Hepatocyte (in vitro differentiated cells): Measurements from ENCODE around the gene ADSL.

Experiments used
- EZH2 ChIP-seq: fragments of 200-600 bp; sonication (generic); IDR thresholded peaks from 2 replicates; pipeline ENCODE4 v1.6.1; 2016; ENCODE audit warnings: antibody characterized with exemption, mild to moderate bottlenecking, borderline replicate concordance
- EZH2phosphoT487 ChIP-seq: fragments of 200-600 bp; sonication (generic); IDR thresholded peaks from one replicate; pipeline ENCODE4 v1.6.1; 2018; ENCODE audit warnings: antibody characterized with exemption, mild to moderate bottlenecking, low read depth, moderate library complexity; ENCODE audit not compliant: unreplicated experiment, severe bottlenecking
- TF ChIP-seq, protein P1 (sequence below): fragments of 200-600 bp; sonication (generic); IDR thresholded peaks from 2 replicates; pipeline ENCODE4 v1.5.1; 2016; ENCODE audit warnings: antibody characterized with exemption, mild to moderate bottlenecking; ENCODE audit not compliant: poor library complexity

DNA sequence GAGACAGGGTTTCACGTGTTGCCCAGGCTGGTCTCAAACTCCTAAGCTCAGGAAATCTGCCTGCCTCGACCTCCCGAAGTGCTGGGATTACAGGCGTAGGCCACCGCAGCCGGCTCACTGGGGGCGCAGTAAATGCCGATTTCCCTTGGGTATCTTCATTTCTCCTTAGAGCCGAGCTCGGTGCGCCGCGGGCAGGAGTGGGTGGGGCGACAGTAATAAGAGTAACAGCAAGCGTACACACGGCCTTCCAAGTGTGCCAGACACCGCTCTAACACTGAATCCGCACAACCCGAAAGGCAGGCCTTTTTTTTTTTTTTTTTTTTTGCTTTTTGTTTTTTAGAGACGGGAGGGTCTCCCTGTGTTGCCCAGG lies 500 bp upstream of the ADSL start:
- no peak for TF ChIP-seq EZH2
- TF ChIP-seq, protein P1, sequence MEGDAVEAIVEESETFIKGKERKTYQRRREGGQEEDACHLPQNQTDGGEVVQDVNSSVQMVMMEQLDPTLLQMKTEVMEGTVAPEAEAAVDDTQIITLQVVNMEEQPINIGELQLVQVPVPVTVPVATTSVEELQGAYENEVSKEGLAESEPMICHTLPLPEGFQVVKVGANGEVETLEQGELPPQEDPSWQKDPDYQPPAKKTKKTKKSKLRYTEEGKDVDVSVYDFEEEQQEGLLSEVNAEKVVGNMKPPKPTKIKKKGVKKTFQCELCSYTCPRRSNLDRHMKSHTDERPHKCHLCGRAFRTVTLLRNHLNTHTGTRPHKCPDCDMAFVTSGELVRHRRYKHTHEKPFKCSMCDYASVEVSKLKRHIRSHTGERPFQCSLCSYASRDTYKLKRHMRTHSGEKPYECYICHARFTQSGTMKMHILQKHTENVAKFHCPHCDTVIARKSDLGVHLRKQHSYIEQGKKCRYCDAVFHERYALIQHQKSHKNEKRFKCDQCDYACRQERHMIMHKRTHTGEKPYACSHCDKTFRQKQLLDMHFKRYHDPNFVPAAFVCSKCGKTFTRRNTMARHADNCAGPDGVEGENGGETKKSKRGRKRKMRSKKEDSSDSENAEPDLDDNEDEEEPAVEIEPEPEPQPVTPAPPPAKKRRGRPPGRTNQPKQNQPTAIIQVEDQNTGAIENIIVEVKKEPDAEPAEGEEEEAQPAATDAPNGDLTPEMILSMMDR: no peak
- no peak for TF ChIP-seq EZH2phosphoT487
